HepG2 (cell line): ENCODE data around the gene LGALS9.

ENCODE experiments used
- CREM ChIP-seq, 2 experiments: sonication (generic) in 1 of 2; formaldehyde crosslinking in 1 of 2; IDR thresholded peaks; 2 replicates each; pipeline versions ENCODE4 v1.4.0 to v1.6.1; 2016 to 2020; ENCODE audit warnings: antibody characterized with exemption in 1 of 2, mild to moderate bottlenecking in 1 of 2, missing genetic modification reagents in 1 of 2
- ISL2 ChIP-seq: sonication (generic); formaldehyde crosslinking; IDR thresholded peaks from 2 replicates; pipeline ENCODE4 v1.5.0; 2020; ENCODE audit warnings: missing genetic modification reagents
- POLR2AphosphoS5 ChIP-seq: IDR thresholded peaks from 2 replicates; pipeline ENCODE4 v1.6.1; 2012; ENCODE audit warnings: low read depth, low read length
- RFX5 ChIP-seq: IDR thresholded peaks from 2 replicates; pipeline ENCODE4 v1.6.1; 2011; ENCODE audit warnings: low read depth, low read length, improper control_type of control experiment
- SMARCC2 ChIP-seq: fragments of 450-650 bp; IDR thresholded peaks from 2 replicates; pipeline ENCODE4 v1.6.1; 2017; ENCODE audit warnings: antibody characterized with exemption, mild to moderate bottlenecking
- ZNF552 ChIP-seq: sonication (generic); formaldehyde crosslinking; IDR thresholded peaks from 2 replicates; pipeline ENCODE4 v1.9.0; 2022; ENCODE audit warnings: missing genetic modification reagents, mild to moderate bottlenecking, borderline replicate concordance
- TF ChIP-seq, protein P1 (sequence below): sonication (generic); formaldehyde crosslinking; IDR thresholded peaks from 2 replicates; pipeline ENCODE4 v1.5.0; 2020; ENCODE audit warnings: mild to moderate bottlenecking, missing genetic modification reagents, moderate library complexity
- TF ChIP-seq, protein P2 (sequence below): sonication (generic); formaldehyde crosslinking; IDR thresholded peaks from 2 replicates; pipeline ENCODE4 v1.8.0; 2022; ENCODE audit warnings: low read depth, missing genetic modification reagents
- TF ChIP-seq, protein P3 (sequence below): sonication (generic); formaldehyde crosslinking; IDR thresholded peaks from 2 replicates; pipeline ENCODE4 v1.5.0; 2020; ENCODE audit warnings: mild to moderate bottlenecking, missing genetic modification reagents, borderline replicate concordance

DNA sequence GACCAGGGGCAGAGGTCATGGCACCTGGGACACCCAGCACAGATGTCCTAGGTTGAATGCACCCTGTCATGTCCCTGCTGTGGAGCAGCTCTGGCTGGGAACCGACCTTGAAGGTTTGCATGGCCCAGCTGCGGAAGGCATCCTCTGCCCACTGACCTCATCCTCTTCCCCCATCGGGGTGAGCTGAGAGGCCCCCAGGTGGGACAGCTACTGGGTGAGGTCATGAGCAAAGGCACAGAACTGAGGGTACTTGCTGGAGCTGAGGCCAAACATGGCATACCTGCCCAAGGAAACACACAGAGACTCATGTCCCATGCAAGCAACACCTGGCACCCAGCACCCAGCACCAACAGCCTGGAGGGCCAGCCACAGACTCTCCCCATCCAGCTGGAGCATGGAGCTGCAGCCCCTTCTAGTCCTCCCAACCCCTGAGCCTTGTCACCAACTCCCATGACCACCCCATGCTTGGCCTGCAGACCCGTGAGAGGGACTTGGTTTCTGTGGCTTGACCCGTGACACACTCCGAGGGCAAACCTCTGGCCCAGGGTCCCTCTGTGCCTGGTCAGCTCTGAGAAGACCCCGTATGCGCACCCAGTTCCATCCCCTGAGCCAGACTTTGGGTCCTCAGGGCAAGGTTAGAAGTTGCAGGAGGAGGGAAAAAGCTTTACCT is 33.1 kb downstream of the LGALS9 start:
- TF ChIP-seq, protein P1, sequence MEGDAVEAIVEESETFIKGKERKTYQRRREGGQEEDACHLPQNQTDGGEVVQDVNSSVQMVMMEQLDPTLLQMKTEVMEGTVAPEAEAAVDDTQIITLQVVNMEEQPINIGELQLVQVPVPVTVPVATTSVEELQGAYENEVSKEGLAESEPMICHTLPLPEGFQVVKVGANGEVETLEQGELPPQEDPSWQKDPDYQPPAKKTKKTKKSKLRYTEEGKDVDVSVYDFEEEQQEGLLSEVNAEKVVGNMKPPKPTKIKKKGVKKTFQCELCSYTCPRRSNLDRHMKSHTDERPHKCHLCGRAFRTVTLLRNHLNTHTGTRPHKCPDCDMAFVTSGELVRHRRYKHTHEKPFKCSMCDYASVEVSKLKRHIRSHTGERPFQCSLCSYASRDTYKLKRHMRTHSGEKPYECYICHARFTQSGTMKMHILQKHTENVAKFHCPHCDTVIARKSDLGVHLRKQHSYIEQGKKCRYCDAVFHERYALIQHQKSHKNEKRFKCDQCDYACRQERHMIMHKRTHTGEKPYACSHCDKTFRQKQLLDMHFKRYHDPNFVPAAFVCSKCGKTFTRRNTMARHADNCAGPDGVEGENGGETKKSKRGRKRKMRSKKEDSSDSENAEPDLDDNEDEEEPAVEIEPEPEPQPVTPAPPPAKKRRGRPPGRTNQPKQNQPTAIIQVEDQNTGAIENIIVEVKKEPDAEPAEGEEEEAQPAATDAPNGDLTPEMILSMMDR (CRISPR knock-in tag) = no peak
- TF ChIP-seq, protein P2, sequence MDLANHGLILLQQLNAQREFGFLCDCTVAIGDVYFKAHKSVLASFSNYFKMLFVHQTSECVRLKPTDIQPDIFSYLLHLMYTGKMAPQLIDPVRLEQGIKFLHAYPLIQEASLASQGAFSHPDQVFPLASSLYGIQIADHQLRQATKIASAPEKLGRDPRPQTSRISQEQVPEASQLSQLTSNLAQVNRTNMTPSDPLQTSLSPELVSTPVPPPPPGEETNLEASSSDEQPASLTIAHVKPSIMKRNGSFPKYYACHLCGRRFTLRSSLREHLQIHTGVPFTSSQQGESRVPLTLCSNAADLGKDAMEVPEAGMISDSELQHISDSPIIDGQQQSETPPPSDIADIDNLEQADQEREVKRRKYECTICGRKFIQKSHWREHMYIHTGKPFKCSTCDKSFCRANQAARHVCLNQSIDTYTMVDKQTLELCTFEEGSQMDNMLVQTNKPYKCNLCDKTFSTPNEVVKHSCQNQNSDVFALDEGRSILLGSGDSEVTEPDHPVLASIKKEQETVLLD (CRISPR knock-in tag) = no peak
- TF ChIP-seq, protein P3, sequence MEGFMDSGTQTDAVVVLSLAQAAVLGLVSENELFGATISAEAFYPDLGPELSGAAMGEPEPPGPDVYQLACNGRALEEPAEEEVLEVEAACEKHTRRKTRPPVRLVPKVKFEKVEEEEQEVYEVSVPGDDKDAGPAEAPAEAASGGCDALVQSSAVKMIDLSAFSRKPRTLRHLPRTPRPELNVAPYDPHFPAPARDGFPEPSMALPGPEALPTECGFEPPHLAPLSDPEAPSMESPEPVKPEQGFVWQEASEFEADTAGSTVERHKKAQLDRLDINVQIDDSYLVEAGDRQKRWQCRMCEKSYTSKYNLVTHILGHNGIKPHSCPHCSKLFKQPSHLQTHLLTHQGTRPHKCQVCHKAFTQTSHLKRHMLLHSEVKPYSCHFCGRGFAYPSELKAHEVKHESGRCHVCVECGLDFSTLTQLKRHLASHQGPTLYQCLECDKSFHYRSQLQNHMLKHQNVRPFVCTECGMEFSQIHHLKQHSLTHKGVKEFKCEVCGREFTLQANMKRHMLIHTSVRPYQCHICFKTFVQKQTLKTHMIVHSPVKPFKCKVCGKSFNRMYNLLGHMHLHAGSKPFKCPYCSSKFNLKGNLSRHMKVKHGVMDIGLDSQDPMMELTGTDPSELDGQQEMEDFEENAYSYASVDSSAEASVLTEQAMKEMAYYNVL (CRISPR knock-in tag) = no peak
- TF ChIP-seq RFX5 (no peak), POLR2AphosphoS5 (no peak), CREM (IDR thresholded peaks at IDR 0.05) (no peak), CREM (CRISPR knock-in tag; IDR thresholded peaks at IDR 0.05) (no peak), SMARCC2 (no peak), ISL2 (CRISPR knock-in tag) (no peak), ZNF552 (CRISPR knock-in tag) (no peak)
